Stimulated activated CD8-positive, alpha-beta memory T cell treated with anti-CD3 and anti-CD28 coated beads, Interleukin-7, amount 100 ng/mL, for 4 hours (primary cell): ENCODE data around the gene DDAH1.

Source experiments
- DNase-seq, 2 donors: peaks; one replicate each; pipeline ENCODE4 v3.0.0-alpha.2; 2020; ENCODE audit warnings: low read depth in 2 of 2

Gene DDAH1

DNA sequence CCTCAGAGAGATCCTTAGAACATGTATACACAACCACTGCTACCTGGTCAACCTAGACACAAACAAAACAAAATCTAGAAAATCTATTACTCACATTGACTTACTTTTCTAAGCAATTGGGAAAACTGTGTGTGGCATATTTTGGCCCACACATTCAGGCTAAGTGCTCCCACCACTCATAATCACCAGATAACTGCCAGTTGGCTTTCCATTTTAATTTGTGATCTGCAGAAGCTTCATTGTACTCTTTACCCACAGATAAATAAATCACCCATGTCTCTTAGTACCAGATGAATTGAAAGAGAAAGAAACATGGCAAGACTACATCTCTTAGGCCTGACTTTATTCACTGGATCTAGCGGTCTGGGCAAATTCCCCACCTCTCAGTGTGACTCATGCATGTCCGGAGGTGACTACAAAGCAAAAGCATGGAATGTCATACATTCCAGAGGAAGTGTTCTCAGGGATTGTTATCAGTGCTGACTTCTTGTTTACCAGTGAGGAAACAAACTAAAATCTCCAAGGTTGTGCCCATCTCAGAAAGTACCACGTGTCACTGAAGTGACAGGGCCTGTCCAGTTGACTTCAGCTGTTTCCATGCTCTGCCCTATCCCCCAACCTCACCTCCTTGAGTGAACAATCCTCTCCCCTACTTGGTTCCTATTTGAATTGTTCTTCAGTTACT, 136.1 kb downstream of the DDAH1 start:
- DNase-seq = no peak

DNA sequence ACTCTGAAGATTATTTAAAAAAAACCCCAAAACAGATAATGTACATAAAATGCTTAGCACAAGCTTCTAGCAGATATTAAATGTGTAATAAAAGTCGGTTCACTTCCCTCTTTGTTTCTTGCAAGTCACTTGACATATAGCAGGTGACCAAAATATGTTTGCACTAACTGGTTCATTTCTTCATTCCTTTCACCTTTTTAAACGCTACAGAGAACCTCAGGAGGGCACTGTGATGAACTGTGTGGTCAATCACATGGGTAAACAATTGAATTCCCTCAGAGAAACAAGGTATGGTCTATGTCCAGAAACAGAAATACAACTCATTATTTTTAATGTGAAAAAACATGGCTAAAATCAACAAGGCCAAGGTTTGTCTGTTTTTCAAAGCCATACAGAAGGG, 137.2 kb downstream of the DDAH1 start:
- DNase-seq = no peak

DNA sequence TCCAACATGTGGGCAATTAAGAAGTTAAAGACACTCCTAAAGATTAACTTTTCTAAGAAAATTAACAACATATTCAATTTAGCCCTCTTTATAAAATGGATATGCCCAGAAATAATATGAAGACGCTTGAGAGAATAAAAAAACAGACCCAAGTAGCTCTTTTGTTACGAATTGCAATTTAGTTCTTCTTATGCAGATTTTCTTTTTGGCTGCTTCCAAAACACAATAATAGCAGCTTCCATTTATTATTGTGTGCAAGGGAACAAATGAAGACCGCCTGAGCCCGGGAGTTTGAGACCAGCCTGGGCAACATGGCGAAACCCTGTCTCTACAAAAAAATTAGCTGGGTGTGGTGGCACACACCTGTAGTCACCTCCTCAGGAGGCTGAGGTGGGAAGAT, 138.1 kb downstream of the DDAH1 start:
- no peak for DNase-seq

DNA sequence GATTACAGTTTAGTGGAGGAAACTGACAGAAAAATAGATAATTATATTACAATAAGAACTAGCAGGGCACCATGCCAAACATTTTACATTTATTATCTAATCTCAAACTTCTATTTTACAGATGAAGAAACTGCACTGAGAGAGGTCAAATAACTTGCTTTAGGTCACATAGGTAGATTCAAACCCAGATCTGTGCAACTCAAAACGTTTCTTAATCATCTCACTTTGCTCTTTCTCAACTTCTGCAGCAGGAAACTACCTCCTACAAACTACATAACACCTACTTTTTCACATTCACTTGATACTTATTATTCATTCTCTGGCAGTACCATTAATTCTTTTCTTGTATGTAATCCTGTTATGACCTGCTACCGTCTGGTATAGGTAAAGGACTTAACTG, 138.6 kb downstream of the DDAH1 start:
- no peak for DNase-seq

DNA sequence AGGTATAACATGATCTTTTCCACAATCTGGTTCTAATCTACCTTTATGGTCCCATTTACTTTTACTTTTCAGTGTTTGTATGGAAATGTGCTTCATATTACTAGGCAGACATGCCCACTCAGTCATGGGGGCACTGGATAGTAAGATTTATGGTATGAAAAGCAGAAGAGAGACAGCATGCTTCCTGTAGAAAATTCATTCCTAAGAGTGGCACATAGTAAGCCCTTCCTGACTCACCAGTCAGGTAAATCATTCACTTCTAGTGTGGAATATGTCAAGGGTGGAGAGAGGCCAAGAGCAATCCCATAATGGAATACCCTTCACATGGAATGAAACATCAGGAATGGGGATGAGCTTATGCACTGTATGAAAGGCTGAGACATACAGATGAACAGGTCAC, 139.0 kb downstream of the DDAH1 start:
- no peak for DNase-seq

DNA sequence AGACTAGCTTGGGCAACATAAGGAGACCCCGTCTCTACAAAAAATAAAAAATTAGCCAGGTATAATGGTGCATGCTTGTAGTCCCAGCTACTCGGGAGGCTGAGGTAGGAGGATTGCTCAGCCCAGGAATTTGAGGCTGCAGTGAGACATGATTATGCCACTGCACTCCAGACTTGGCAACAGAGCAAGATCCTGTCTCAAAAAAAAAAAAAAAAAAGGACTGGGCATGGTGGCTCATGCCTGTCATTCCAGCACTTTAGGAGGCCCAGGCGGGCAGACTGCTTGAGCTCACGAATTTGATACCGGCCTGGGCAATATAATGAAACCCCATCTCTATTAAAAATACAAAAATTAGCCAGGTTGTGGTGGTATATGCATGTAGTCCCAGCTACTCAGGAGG, 141.2 kb downstream of the DDAH1 start:
- no peak for DNase-seq

DNA sequence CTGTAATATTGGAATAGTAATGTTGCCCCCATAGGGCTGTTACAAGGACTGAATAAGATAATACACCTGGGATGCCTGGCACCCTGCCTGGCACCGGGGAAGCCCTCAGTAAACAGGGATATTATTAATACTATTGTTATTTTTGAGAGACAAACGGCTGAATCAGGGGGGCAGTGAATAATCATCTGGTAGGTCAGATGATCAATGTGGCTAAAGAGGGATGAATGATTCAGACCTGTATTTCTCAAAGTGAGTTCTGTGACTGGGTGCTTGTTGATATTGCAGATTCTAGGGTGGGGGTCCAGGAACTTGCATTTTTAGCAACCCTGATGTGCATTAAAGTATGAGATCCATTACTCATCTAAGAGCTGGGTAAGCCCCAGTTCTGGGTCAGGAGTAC, 142.3 kb downstream of the DDAH1 start:
- no peak for DNase-seq

DNA sequence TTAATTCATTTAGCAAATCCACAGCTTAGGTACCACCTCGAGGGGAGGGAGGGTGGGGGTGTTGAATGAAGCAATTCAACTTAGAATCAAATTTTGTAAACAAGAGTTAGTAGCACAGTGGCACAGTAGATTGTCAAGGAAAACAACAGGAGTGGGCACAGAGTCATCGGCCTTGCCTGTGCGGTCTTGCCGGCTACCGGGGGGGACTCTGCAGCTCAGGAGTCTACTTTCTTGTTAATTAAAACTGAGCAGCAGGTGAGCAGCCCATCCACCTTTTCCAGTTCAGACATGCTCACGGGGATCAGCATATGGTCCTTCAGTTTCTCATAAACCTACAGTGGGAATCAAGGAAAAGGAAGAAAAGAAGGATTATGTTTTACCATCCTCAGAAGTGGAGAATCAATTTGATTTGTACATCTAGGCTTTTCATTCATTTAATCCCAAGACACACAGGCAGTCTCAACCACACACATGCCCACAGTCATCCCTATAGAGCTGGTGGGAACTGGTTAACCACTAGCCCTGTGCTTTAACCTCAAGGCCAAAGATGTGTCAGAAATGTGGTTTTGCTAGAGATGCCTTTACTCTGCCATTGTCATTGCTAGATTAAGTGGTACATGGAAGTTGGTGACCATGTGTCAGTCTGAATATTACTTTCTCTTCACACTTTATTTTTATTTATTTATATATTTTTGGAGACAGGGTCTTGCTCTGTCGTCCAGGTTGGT, 143.6 kb downstream of the DDAH1 start:
- no peak for DNase-seq

DNA sequence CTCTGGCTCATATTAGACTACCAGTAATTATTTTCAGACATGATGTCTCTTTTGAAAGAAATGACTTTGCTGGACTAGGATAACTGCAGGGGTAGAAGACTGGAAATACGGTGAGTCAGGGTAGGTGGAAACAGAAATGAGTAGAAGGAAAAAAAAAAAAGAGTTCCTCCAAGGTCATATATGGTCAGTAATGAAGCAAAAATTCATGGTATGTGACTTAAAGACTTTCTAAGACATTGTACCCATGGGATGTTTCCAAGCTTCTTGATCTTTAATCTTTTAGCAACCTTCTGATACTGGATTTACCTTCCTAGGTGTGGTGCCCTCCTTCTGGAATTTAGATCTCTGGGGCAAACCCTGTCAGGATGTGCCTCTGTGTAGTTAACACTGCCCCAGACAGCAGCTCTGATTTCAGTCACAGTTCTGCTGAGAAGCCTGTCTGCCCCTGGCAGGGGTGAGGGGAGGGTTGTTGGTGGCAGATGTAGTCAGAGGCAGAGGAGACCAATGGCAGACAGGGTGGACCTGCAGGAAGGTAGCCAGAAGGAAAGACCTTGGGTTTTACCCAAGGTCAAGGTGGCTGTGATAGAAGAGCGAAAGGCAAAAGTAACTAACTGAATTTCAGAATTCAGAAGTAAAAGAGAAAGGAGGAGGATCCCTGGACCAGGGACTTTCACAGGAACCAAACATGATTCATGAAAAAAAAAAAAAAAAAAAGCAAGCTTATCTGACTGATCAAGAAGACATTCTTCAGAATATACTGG, 144.4 kb downstream of the DDAH1 start:
- DNase-seq = no peak

DNA sequence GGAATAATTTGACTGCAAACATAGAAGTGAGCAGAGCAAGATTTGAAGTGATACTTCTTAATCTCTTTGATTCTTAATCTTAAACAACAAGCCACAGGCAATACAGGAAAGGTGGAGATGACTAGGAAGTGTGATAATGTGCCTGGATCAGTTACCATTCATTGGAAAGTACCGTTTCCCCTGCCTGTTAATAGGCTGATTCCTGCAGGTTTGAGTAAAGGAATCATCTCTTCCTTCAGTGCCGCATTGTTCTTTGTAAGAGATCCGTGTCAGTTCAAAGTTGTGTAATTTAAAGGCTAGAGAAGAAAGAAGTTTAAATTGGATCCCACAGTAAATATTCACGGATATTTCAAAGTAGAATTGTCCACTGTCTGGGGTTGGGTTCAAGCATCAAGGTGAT, 145.0 kb downstream of the DDAH1 start:
- DNase-seq = no peak

DNA sequence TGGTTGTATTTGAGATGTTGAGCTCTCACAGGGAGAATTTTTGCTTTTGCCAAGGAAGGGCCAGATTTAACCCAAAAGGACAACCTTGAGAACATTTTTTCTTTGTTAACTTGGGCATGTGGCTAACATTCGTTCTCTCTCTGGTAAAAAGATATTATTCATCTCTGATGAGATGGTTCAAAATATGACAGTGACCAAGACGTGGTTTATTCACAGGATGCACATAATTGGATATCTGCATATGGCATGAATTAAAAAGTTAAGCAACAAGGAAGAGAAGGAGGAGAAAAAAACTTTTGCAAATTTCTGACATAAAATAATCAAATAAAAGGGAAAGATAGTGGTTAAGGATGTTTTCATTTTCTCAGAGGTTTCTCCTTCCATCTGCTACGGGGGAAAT, 145.5 kb downstream of the DDAH1 start:
- no peak for DNase-seq

DNA sequence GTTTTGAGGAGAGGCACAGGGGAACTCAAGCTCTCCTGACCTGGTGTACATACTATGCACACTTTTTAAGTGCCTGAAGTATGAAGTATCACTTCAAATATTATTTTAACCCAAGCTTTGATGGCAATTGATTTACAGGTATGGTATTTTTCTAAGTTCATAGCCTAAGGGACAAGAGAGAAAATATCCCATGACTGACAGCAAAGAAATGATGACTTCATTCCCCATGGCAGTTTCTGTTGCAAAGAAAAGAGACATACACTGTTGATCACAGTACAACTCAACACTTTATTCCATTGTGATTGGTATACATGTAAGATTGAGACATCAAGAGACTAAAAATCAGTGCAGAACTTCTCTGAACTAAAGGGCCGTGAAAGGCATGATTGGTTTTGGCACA, 146.7 kb downstream of the DDAH1 start:
- no peak for DNase-seq

DNA sequence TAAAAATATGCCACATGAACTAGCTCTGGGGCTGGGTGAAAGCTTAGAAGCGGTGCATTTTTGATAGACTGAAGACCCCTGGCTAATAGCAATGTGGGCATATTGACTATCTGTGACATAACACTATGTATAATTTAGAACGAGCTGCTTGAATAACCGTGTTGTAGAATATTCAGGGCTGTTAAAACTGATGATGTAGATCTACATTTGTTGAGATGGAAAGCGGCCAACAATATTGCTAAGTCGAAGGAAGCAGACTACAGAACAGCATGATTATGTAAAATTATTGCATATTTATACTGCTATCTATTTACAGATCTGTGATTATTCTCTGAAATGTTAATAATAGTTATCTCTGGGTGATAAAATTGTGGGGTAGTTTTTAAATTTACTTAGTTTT, 147.4 kb downstream of the DDAH1 start:
- no peak for DNase-seq

DNA sequence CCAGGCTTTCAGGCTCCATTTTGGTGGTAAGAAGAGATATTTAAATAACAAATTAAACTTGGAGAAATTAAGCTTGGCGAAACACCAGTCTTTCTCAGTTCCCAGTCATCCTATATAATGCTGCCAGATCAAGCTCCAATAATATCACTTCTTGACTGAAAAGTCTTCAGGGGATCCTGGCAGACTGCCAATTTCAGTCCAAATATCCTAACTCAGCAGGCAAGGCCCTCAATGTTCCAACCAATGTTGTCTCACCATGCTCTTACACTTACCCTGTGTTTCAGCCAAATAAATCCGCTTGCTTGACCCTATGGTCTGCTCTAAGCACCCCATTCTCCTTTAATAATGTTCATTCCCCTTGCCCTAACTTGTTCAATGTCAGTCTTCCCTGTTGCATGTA, 148.6 kb downstream of the DDAH1 start:
- DNase-seq = no peak

DNA sequence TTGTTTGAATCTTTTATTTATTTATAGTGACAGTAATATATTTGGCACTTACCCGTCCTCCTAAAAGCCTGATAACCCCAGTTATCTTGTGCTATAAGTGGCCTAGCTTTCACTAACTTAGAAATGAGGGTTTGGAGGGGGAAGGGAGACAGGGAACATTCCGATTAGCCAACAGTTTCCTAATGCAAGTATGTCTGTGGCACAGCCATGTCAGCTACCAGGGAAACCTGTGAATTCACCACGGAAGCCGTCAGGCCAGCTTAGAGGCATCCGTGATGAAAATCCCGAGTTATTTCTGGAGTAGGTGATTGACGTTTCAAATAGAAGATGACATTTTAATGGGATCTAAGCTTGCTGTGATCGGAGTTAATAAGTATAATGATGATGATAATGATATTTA, 149.2 kb downstream of the DDAH1 start:
- DNase-seq = no peak

DNA sequence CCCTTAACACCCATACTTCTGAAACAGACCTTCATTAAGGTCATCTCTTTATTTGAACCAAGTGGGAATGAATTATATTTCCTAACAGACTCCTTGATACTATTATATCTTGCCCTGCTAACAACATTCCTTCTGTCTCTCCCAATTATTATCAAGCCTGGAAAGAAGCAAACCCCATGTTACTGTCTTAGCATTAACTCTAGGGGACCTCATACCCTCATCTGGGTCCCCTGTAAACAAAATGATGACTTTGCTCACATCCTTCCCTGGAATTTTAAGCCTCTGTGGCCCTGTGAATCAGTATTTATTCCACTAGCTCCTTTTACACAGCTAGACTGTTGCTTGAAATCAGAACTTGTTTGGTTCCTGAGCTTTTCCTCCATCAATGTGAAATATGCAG, 150.2 kb downstream of the DDAH1 start:
- DNase-seq = no peak

DNA sequence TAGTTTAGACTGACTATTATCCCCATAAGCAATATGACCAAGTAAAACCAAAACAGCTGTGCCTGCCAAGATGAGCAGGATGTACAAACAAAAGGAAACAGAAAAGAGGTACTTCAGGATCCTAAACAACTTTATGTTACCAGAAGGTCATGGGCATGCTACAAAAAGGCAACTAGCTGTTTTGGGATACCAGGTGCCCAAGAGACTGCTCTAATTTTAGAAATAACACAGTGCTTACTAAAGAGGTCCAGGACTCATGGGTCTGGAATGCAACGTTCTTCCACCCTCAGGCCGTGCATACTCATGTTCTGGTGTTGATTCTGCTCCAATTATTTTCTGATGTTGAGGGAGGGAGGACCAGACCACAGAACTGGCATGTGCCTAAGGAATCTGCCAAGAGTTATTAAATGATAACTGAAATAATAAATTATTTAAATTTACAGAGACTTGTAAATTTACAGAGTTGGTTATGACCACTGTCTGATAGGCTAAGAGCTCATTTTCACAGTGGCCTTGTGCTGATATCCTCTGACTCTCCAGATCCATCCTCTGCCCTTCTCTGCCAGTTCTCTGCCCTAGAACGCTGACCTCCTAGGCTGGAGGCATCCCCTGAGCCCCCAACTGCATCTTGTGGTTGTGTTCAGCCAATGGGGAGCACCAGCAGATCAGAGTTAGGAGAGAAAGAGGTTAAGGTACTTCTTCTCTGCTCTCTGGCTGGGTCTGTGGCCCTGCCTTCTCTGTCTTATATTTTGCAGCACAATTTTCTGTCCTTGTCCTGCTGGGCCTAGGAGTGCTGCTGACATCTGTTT, 150.9 kb downstream of the DDAH1 start:
- no peak for DNase-seq

DNA sequence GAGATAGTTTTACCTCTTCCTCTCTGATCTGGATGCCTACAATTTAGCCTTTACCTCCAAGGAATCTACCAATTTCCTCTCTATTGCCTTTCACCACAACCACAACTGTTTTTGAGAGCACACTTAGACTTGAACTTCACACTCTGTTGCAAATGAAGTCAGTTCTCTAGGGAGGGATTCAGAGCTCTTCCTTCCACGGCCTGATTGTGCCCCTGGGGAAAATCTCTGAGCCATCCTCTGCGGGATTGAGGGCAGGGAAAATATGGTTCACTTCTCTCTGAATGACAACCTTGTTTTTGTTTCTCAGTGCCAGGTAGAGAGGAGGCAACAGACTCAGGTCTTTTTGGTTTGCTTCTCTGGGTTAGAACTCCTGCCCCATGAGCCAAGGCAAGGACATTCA, 153.1 kb downstream of the DDAH1 start:
- no peak for DNase-seq

DNA sequence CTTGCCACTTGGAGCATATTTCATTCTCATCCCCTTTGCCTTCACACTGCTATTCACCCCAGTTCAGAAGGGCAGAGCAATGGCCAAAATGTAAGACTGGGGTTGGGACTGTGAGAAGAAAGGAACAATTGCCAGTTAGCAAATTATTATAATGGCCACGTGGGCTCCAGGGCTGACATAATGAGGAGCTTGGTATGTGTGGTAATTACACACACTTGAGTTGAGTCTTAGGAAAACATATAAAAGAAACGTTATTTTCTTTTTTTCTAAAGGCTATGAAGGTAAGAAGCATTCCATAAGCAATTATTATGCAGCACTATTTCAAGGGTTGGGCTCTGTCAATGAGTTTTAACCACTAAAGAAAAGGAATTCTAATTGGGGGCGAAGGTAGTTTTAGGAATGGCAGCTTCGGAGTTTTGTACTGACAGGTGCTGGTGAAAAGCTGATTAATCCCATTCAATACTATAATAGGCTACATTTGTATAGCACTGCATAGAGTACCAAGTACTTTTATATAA, 156.1 kb downstream of the DDAH1 start:
- no peak for DNase-seq

DNA sequence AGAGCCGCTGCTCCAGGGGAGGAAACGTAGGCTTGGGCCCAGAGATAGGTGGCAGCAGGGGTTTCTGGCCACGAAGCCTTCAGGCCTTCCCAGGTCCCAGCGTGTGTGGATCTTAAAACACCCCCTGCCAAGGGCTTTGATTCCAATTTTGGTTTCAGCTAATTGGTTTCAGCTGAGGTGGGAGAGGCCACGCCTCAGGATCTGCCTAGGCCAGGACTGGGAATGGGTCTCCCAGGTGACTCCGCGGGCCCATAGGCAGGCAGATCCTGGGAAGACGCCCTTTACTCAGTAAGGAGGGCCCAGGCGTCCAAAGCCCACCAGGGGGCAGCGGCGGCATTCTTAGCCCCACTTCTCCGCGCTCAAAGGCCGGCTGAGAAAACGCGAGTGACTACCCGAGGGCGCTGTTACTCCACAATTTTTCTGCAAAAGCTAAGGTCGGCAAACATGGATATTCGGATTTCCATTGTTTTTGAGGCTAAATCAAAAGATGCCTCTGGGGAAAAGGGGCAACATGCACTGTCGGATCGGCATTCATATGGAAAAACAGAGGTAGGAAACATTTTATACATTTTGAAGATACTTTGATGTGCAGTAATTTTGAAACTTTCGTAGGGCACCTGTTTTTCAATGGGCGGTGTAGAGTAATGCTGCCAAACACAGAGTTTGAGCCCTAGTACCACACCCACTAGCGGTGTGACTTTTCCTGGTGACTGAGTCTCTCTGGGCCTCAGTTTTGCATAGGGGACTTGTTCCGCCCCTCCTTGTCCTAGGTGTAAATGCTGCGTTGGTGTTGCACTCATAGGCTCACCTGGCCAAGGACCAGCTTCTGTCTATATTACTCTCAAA, 156.7 kb downstream of the DDAH1 start:
- peak; percentile 31 to 44 for DNase-seq

DNA sequence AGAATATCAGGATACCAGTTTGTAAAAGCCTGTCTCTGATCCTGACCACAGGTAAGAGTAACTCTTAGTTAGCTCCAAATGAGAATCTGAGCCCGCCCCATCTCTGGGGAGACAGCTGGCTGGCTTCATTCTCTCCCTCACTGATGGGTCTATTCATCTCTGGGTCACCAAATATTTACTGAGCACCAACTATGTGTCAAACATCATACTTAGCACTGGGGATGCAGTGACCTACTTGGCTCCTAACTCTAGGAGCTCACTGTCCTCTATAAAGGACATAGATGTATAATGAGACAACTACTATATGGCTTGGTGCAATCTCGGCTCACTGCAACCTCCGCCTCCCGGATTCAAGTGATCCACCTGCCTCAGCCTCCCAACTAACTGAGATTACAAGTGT, 158.7 kb downstream of the DDAH1 start:
- DNase-seq = no peak
